A673 (cell line): ENCODE results near the gene SPANXN2. TPM values are rescaled to one million over a fixed set of nuclear protein-coding genes. Genes with fewer than 3 reads are reported as not detected.
"Not testable (repeated sequence)": the region's sequence is repeated elsewhere in the genome, so short reads cannot be mapped to it uniquely, and the experiment has no call there.

ENCODE experiments used
- Bru-seq: library from RNA; stranded (reverse); fragments of 400-500 nt; gene quantifications from one replicate; lab custom pipeline; 2021; lab: Mats Ljungman, UMichigan
- BruChase-seq, 2 experiments: library from RNA; stranded (reverse); fragments of 400-500 nt; gene quantifications; one replicate each; lab custom pipeline; 2021; lab: Mats Ljungman, UMichigan
- BruUV-seq: library from RNA; stranded (reverse); fragments of 400-500 nt; replicated peaks from 2 replicates; lab custom pipeline; 2021; lab: Mats Ljungman, UMichigan
- CTCF ChIA-PET: fragments of 300-600 bp; sonication (Branson Sonifier 250); formaldehyde crosslinking; loops from one replicate; lab custom pipeline; 2022; ENCODE audit warnings: antibody characterized with exemption; lab: Charles Lee
- POLR2A ChIA-PET: fragments of 300-600 bp; sonication (Branson Sonifier 250); formaldehyde crosslinking; loops from one replicate; lab custom pipeline; 2022; ENCODE audit warnings: antibody characterized with exemption; ENCODE audit not compliant: low non-redundant PET; lab: Charles Lee
- DNase-seq: peaks from one replicate; pipeline ENCODE4 v3.0.0-alpha.2; 2015; ENCODE audit warnings: low spot score
- H3K27ac ChIP-seq: fragments of 200-600 bp; sonication (generic); 2 replicates; pipeline ENCODE4 v1.5.1; 2016; ENCODE audit warnings: mixed run types, low read depth, mild to moderate bottlenecking, mixed read lengths, antibody characterized with exemption, low read length; ENCODE audit not compliant: poor library complexity, severe bottlenecking
- H3K27me3 ChIP-seq: fragments of 200-600 bp; sonication (generic); replicated peaks from 2 replicates; pipeline ENCODE4 v1.6.1; 2017; ENCODE audit warnings: mixed run types, low read depth, mild to moderate bottlenecking, mixed read lengths, antibody characterized with exemption, low read length; ENCODE audit not compliant: insufficient read depth, poor library complexity
- H3K36me3 ChIP-seq: fragments of 200-600 bp; sonication (generic); 2 replicates; pipeline ENCODE4 v1.6.1; 2016; ENCODE audit warnings: mixed run types, mild to moderate bottlenecking, mixed read lengths, antibody characterized with exemption, low read length; ENCODE audit not compliant: insufficient read depth, poor library complexity, severe bottlenecking
- H3K4me1 ChIP-seq: fragments of 200-600 bp; sonication (generic); 2 replicates; pipeline ENCODE4 v1.6.1; 2017; ENCODE audit warnings: mixed run types, mild to moderate bottlenecking, mixed read lengths, antibody characterized with exemption, low read length; ENCODE audit not compliant: insufficient read depth, poor library complexity, severe bottlenecking
- H3K4me3 ChIP-seq: fragments of 200-600 bp; sonication (generic); 2 replicates; pipeline ENCODE4 v1.5.1; 2016; ENCODE audit warnings: low read depth, mixed run types, mild to moderate bottlenecking, mixed read lengths, low read length; ENCODE audit not compliant: poor library complexity, severe bottlenecking
- H3K9me3 ChIP-seq: fragments of 200-600 bp; sonication (generic); 2 replicates; pipeline ENCODE4 v1.6.1; 2016; ENCODE audit warnings: mixed run types, low read depth, mild to moderate bottlenecking, mixed read lengths, antibody characterized with exemption, low read length; ENCODE audit not compliant: poor library complexity, severe bottlenecking
- EZH2 ChIP-seq: fragments of 200-600 bp; sonication (generic); IDR thresholded peaks from 2 replicates; pipeline ENCODE4 v1.6.1; 2017; ENCODE audit warnings: borderline replicate concordance, low read depth, mild to moderate bottlenecking, mixed read lengths, antibody characterized with exemption, low read length; ENCODE audit not compliant: poor library complexity, severe bottlenecking
- intact Hi-C: fragments of 100-400 bp; cut with micrococcal nuclease; formaldehyde crosslinking; loops from one replicate; pipeline ENCODE4 v1.10.0; 2022; ENCODE audit not compliant: unreplicated experiment
- long read RNA-seq: library from polyadenylated mRNA; stranded (forward); transcript quantifications from one replicate; pipeline ENCODE4 v2.0.0, GENCODE V29; 2022
- total RNA-seq: library from RNA; stranded (reverse); gene quantifications from 2 replicates; pipeline ENCODE4 v1.2.3, GENCODE V29; 2021
- TF ChIP-seq, protein P1 (sequence below): fragments of 300-800, 200-600 bp; sonication (generic); conservative IDR thresholded peaks from 2 replicates; pipeline ENCODE4 v1.5.1; 2017; ENCODE audit warnings: low read depth, mild to moderate bottlenecking, antibody characterized with exemption, low read length, moderate library complexity, mixed read lengths

SPANXN2 gene, protein sequence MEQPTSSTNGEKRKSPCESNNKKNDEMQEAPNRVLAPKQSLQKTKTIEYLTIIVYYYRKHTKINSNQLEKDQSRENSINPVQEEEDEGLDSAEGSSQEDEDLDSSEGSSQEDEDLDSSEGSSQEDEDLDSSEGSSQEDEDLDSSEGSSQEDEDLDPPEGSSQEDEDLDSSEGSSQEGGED
- total RNA-seq (not detected in 2 replicates), Bru-seq, nascent RNA (not detected), BruChase-seq, experiment 1, labeled RNA remaining after a 2-hour chase (not detected), BruChase-seq, experiment 2, labeled RNA remaining after a 6-hour chase (not detected)
- long read RNA-seq = 0 reads

DNA sequence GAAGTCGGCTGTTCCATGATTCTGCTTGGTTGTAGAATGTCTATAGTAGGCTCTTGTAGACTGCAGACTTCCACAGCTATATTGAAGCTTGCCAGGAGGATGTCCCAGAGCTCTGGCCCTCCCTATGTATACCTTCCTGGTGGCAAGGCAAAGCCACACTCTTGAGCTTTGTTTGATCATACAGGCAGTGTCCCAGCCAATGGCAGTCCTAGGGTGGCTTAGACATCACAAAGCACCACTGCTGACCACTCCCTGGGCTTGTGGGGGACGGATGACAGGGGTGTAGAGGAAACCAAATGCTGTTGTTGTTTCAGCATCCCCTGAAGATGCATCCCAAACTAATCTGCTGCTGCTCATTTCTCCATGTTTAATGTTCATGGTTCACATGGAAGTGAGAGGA lies at the start of gene SPANXN2:
SPANXN2 (minus strand) TSS at position 101 of the 400 bp plus-strand sequence; CDS start at position 17, 84 bp downstream.
- intact Hi-C loops, POLR2A ChIA-PET, H3K27me3 ChIP-seq, H3K4me1 ChIP-seq, H3K36me3 ChIP-seq, H3K9me3 ChIP-seq, DNase-seq, H3K4me3 ChIP-seq, CTCF ChIA-PET, BruUV-seq, H3K27ac ChIP-seq: not testable (repeated sequence)

DNA sequence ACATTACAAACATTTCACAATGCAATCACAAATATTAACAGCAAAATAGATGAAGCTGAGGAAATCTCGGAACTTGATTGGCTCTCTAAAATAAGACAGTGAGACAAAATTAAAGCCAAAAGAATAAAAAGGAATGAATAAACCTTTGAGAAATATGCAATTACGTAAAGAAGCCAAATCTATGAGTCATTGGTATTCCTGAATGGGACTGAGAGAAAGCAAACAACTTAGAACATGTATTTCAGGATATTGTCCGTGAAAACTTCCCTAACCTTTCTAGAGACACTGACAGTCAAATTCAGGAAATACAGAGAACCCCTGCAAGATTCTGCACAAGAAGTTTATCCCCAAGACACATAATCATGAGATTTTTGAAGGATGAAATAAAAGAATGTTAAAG lies 48.4 kb upstream of the SPANXN2 start:
- ChIA-PET CTCF (no interaction called here), POLR2A (no interaction called here)
- no peak for DNase-seq
- no peaks in the 10 kb centered on the region for H3K36me3 ChIP-seq
- no peaks in the 10 kb centered on the region for H3K4me1 ChIP-seq
- BruUV-seq = no TSS peak
- H3K27ac ChIP-seq = no peak overlapping the region
- no peaks in the 10 kb centered on the region for H3K27me3 ChIP-seq
- H3K9me3 ChIP-seq = peaks cover 3% of the 10 kb centered on the region
- no peak overlapping the region for H3K4me3 ChIP-seq
- intact Hi-C loops = no loop called here
- TF ChIP-seq, protein P1, sequence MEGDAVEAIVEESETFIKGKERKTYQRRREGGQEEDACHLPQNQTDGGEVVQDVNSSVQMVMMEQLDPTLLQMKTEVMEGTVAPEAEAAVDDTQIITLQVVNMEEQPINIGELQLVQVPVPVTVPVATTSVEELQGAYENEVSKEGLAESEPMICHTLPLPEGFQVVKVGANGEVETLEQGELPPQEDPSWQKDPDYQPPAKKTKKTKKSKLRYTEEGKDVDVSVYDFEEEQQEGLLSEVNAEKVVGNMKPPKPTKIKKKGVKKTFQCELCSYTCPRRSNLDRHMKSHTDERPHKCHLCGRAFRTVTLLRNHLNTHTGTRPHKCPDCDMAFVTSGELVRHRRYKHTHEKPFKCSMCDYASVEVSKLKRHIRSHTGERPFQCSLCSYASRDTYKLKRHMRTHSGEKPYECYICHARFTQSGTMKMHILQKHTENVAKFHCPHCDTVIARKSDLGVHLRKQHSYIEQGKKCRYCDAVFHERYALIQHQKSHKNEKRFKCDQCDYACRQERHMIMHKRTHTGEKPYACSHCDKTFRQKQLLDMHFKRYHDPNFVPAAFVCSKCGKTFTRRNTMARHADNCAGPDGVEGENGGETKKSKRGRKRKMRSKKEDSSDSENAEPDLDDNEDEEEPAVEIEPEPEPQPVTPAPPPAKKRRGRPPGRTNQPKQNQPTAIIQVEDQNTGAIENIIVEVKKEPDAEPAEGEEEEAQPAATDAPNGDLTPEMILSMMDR = no peak

DNA sequence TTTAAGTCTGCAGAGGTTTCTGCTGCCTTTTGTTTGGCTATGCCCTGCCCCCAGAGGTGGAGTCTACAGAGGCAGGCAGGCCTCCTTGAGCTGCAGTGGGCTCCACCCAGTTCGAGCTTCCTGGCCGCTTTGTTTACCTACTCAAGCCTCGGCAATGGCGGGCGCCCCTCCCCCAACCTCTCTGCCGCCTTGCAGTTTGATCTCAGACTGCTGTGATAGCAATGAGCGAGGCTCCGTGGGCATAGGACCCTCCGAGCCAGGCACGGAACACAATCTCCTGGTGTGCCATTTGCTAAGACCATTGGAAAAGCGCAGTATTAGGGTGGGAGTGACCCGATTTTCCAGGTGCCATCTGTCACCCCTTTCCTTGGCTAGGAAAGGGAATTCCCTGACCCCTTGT lies 47.2 kb upstream of the SPANXN2 start:
- H3K9me3 ChIP-seq, H3K4me1 ChIP-seq, H3K36me3 ChIP-seq, POLR2A ChIA-PET, H3K4me3 ChIP-seq, H3K27me3 ChIP-seq, CTCF ChIA-PET, BruUV-seq, H3K27ac ChIP-seq, intact Hi-C loops, DNase-seq: not testable (repeated sequence)

DNA sequence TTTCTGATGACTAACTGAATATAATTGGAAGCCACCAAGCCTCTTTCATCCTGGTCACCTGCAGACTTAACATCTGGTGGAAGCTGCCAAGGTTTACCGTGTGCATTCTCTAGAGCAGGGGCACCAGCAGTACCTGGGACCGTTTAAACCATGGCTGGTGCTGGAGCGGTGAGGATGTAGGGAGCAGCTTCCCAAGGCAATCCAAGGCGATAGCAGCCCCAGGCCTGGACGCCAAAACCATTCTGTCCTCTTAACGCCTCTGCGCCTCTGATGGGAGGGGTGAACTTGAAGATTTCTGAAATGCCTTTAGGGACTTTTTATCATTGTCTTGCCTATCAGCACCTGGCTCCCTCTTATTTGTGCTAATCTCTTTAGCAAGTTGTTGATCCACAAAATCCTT lies 37.3 kb upstream of the SPANXN2 start:
- POLR2A ChIA-PET = no interaction called here
- Histone ChIP-seq H3K4me1 (no peaks in the 10 kb centered on the region), H3K4me3 (no peak overlapping the region), H3K36me3 (no peaks in the 10 kb centered on the region), H3K27ac (no peak overlapping the region), H3K9me3 (peaks cover 9% of the 10 kb centered on the region), H3K27me3 (no peaks in the 10 kb centered on the region)
- intact Hi-C loops = no loop called here
- no peak for TF ChIP-seq EZH2
- TF ChIP-seq, protein P1 = no peak
- no peak for DNase-seq
- CTCF ChIA-PET = no interaction called here
- BruUV-seq = no TSS peak
